ENCODE measurements around the gene YRDC. TPM values are rescaled to one million over a fixed set of nuclear protein-coding genes. Genes with fewer than 3 reads are reported as not detected.

YRDC gene
- total RNA-seq, 2 experiments from 2014 or later, result 12.0 to 13.8 TPM

DNA sequence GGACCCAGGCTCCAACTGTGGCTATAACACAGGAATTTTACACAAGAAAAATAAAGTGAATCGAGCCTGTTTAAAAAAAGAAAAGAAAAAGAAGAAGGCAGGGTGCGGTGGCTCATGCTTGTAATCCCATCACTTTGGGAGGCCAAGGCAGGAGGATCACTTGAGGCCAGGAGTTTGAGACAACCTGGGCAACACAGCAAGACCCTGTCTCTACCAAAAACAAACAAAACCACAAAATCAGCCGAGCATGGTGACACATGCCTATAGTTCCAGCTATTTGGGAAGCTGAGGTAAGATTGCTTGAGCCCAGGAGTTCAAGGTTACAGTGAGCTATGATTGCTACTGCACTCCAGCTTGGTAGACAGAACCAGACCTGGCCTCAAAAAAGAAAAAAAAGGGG is 33.6 kb upstream of the YRDC start:
- Mint-ChIP-seq H3K27me3 (no peaks in the 10 kb centered on the region), H3K9me3 (no peaks in the 10 kb centered on the region), H3K27ac (no peak overlapping the region), H3K4me1 (peaks cover 24% of the 10 kb centered on the region), H3K36me3 (ENCODE audit: low read depth) (peaks cover 37% of the 10 kb centered on the region), H3K4me3 (no peak overlapping the region)
- ChIA-PET CTCF (interaction anchor here (1.9 kb wide), 1 partner anchor 9 kb away, joined by 7 read pairs; no protein-coding TSS in a partner anchor), POLR2A (no interaction called here)
- DNase-seq, result no peak

DNA sequence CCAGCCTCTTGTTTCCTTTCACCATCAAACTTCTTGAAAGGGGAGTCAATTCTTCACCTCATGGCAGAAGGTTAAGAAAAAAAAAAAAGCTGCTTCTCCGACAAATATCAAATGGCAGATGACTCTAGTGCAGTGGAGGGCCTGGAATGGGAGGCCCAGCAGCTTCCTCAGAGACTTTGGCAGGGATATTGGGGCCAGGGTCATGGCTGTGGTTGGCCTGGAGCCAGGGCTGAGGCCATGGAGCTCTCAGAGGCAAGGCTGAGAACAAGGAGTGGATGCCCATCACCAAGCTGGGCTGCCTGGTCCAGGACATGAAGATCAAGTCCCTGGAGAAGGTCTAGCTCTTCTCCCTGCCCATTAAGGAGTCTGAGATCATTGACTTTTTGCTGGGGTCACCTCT is 32.7 kb upstream of the YRDC start:
- DNase-seq, result no peak
- POLR2A ChIA-PET, result no interaction called here
- H3K4me1 Mint-ChIP-seq, result peaks cover 15% of the 10 kb centered on the region

DNA sequence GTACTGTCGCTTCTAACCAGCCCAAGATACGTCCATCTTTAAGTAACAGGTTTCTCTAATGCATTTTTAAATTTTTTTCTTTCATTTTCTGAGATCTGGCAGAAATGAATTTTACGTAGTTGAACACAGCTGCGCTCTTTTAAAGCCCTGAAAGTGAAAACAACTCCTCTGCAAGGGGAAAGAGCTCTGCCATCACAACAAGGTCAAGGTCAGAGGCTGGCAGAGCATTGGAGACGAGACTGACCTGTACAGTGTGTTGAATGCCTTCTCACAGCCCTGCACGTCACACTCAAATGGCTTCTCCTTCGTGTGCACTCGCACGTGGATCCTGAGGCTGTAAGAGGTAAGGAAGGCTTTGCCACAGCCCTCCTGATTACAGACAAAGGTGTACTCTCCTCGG is 31.7 kb upstream of the YRDC start:
- Mint-ChIP-seq H3K36me3 (ENCODE audit: low read depth) (peaks cover 31% of the 10 kb centered on the region), H3K4me1 (peaks cover 8% of the 10 kb centered on the region), H3K9me3 (no peaks in the 10 kb centered on the region), H3K27ac (no peak overlapping the region), H3K27me3 (no peaks in the 10 kb centered on the region), H3K4me3 (no peak overlapping the region)
- ChIA-PET POLR2A (no interaction called here), CTCF (interaction anchor here (1.9 kb wide), 1 partner anchor 20 kb away, joined by 9 read pairs; the partner anchor contains the start of gene MTF1)
- DNase-seq, result no peak

More for the DNA sequence above, 32.7 kb upstream of the YRDC start:
- H3K27me3 Mint-ChIP-seq, result no peaks in the 10 kb centered on the region
- CTCF ChIA-PET, result interaction anchor here (0.6 to 1.9 kb wide), 5 partner anchors 10 to 158 kb away, joined by 4 to 9 read pairs (median 6); partner anchors contain the start of gene MTF1
- peaks cover 36% of the 10 kb centered on the region for H3K36me3 Mint-ChIP-seq (ENCODE audit: low read depth)
- no peak overlapping the region for H3K4me3 Mint-ChIP-seq
- no peak overlapping the region for H3K27ac Mint-ChIP-seq
- no peaks in the 10 kb centered on the region for H3K9me3 Mint-ChIP-seq

- Mint-ChIP-seq H3K27ac (no peak overlapping the region), H3K27me3 (no peaks in the 10 kb centered on the region), H3K9me3 (no peaks in the 10 kb centered on the region), H3K4me1 (no peaks in the 10 kb centered on the region), H3K36me3 (ENCODE audit: low read depth) (peaks cover 39% of the 10 kb centered on the region), H3K4me3 (no peak overlapping the region)
- POLR2A ChIA-PET, result interaction anchor here (0.6 kb wide), 1 partner anchor 1299 kb away, joined by 3 read pairs; no protein-coding TSS in a partner anchor
- DNase-seq, result no peak
- CTCF ChIA-PET, result no interaction called here
These were observed 28.8 kb upstream of the YRDC start for GRCh38 chr1:37836788-37837187.

GRCh38 chr1:37831809-37832208 is 23.8 kb upstream of the YRDC start:
- CTCF ChIA-PET, result interaction anchor here (1.4 kb wide), 1 partner anchor 9 kb away, joined by 3 read pairs; no protein-coding TSS in a partner anchor
- Mint-ChIP-seq H3K27ac (no peak overlapping the region), H3K4me1 (no peaks in the 10 kb centered on the region), H3K4me3 (no peak overlapping the region), H3K27me3 (no peaks in the 10 kb centered on the region), H3K36me3 (ENCODE audit: low read depth) (peaks cover 33% of the 10 kb centered on the region), H3K9me3 (no peaks in the 10 kb centered on the region)
- DNase-seq, result no peak
- POLR2A ChIA-PET, result no interaction called here

DNA sequence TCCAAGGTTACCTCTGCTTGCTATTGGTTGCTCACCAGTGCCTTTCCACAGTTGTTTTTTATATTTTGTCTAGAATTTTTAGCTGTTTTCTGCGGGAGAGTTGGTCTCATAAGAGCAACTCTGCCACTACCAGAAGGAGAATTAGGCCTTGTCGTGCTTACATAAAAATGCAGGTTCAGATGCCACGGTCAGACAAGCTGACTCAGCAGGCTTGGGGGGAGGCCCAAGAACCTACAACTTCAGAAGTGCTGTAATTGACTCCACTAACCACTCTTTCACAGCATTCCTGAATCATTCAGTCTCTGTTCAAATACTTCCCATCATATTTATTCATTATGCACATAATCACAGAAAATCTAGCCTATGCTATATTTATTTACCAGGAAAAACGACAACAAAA is 23.1 kb upstream of the YRDC start:
- ChIA-PET CTCF (interaction anchor here (0.7 to 1.4 kb wide), 2 partner anchors 8 to 14 kb away, joined by 3 read pairs; no protein-coding TSS in a partner anchor), POLR2A (no interaction called here)
- no peaks in the 10 kb centered on the region for H3K4me1 Mint-ChIP-seq
- H3K27me3 Mint-ChIP-seq, result no peaks in the 10 kb centered on the region
- no peak for DNase-seq
- no peak overlapping the region for H3K27ac Mint-ChIP-seq
- no peak overlapping the region for H3K4me3 Mint-ChIP-seq
- H3K9me3 Mint-ChIP-seq, result no peaks in the 10 kb centered on the region
- H3K36me3 Mint-ChIP-seq (ENCODE audit: low read depth), result peaks cover 33% of the 10 kb centered on the region

DNA sequence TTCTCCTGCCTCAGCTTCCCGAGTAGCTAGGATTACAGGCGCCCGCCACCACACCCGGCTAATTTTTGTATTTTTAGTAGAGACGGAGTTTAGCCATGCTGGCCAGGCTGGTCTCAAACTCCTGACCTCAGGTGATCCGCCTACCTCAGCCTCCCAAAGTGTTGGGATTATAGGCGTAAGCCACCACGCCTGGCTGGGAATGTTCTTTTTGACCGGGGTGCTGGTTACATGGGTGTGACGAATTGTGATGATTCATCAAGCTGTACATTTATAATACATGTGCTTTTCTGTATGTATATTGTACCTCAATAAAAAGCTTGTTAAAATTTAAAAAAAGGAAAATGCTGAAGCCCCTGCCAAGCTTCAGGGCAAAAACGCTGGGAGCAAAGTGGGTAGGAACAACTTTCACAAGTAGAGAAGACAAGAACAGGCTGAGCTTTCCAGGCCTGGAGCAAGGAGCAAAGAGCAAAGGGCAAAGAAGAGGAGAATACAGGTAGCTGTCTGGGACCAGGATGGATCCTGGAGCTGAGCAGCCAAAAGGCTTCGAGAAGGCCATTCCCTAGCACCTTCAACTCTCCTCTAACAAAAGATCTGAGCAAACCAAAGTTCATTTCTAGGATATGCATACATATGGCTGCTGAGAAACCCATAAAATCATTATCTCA is 20.5 kb upstream of the YRDC start:
- H3K4me1 Mint-ChIP-seq, result peaks cover 2% of the 10 kb centered on the region
- no peaks in the 10 kb centered on the region for H3K9me3 Mint-ChIP-seq
- no peak for DNase-seq
- peaks cover 27% of the 10 kb centered on the region for H3K36me3 Mint-ChIP-seq (ENCODE audit: low read depth)
- no peak overlapping the region for H3K4me3 Mint-ChIP-seq
- no peak overlapping the region for H3K27ac Mint-ChIP-seq
- ChIA-PET CTCF (interaction anchor here (1.6 kb wide), 1 partner anchor 13 kb away, joined by 3 read pairs; no protein-coding TSS in a partner anchor), POLR2A (no interaction called here)
- H3K27me3 Mint-ChIP-seq, result no peaks in the 10 kb centered on the region

GRCh38 chr1:37825506-37825905 is 17.5 kb upstream of the YRDC start:
- Mint-ChIP-seq H3K27me3 (no peaks in the 10 kb centered on the region), H3K36me3 (ENCODE audit: low read depth) (peaks cover 35% of the 10 kb centered on the region), H3K27ac (no peak overlapping the region), H3K4me3 (no peak overlapping the region), H3K9me3 (no peaks in the 10 kb centered on the region), H3K4me1 (peaks cover 4% of the 10 kb centered on the region)
- no peak for DNase-seq
- POLR2A ChIA-PET, result no interaction called here
- CTCF ChIA-PET, result no interaction called here

GRCh38 chr1:37824001-37824400 is 16.0 kb upstream of the YRDC start:
- POLR2A ChIA-PET, result no interaction called here
- Mint-ChIP-seq H3K9me3 (no peaks in the 10 kb centered on the region), H3K27me3 (no peaks in the 10 kb centered on the region), H3K4me3 (no peak overlapping the region), H3K27ac (no peak overlapping the region), H3K36me3 (ENCODE audit: low read depth) (peaks cover 37% of the 10 kb centered on the region), H3K4me1 (peaks cover 4% of the 10 kb centered on the region)
- no peak for DNase-seq
- CTCF ChIA-PET, result no interaction called here

- H3K36me3 Mint-ChIP-seq (ENCODE audit: low read depth), result peaks cover 34% of the 10 kb centered on the region
- H3K9me3 Mint-ChIP-seq, result no peaks in the 10 kb centered on the region
- ChIA-PET POLR2A (no interaction called here), CTCF (interaction anchor here (0.8 to 1.7 kb wide), 3 partner anchors 8 to 201 kb away, joined by 3 to 4 read pairs (median 3); partner anchors contain the start of gene MTF1)
- no peak for DNase-seq
- no peaks in the 10 kb centered on the region for H3K27me3 Mint-ChIP-seq
- peaks cover 4% of the 10 kb centered on the region for H3K4me1 Mint-ChIP-seq
- peak overlapping the region; percentile 25 for H3K27ac Mint-ChIP-seq
- H3K4me3 Mint-ChIP-seq, result no peak overlapping the region
These were observed 15.2 kb upstream of the YRDC start for GRCh38 chr1:37822906-37823815.

DNA sequence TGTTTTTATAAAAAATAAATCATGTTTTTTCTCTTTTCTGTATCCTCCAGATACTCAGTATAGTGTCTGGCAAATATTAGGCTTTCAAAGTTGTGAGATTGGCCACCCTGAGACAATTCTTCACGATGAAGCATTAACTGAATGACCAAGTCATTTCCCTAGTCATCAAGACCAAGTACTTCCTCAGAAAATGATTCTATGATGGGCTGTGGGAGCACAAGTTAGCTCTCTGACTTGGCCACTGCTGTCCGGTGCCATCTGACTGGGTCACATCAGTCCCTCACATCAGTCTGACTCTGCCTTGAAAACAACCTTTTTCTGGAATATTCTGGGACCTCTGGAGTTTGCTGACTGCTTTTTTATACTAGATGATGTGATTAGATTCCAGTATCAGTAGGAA is 13.5 kb upstream of the YRDC start:
- Mint-ChIP-seq H3K4me3 (no peak overlapping the region), H3K9me3 (no peaks in the 10 kb centered on the region), H3K4me1 (peaks cover 4% of the 10 kb centered on the region), H3K36me3 (ENCODE audit: low read depth) (peaks cover 31% of the 10 kb centered on the region), H3K27me3 (no peaks in the 10 kb centered on the region), H3K27ac (no peak overlapping the region)
- DNase-seq, result no peak
- ChIA-PET CTCF (no interaction called here), POLR2A (no interaction called here)

DNA sequence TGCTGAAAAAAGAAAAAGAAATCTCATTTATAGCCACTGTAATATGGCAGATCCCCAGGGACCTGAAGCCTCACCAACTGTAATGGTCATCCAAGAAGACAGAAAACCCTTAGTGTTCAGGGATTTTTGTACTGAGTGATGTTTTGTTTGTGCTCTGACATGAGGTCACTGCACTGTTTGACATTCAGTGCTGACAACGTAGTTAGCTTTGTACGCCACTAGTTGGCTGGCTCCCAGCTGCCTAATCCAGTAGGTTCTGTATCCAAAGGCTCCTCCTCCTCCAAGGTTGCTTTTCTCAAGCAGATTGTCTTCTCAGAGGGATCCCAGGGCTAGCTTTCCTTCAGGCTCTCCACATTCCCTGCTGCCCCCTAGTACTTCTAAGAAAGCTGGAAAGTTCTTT is 9.5 kb upstream of the YRDC start:
- no peak for DNase-seq
- CTCF ChIA-PET, result interaction anchor here (0.6 to 1.1 kb wide), 3 partner anchors 14 to 34 kb away, joined by 3 read pairs; no protein-coding TSS in a partner anchor
- no peaks in the 10 kb centered on the region for H3K27me3 Mint-ChIP-seq
- H3K36me3 Mint-ChIP-seq (ENCODE audit: low read depth), result peaks cover 26% of the 10 kb centered on the region
- H3K27ac Mint-ChIP-seq, result peak overlapping the region; percentile 19
- POLR2A ChIA-PET, result interaction anchor here (0.6 kb wide), 1 partner anchor 192 kb away, joined by 3 read pairs; no protein-coding TSS in a partner anchor
- no peaks in the 10 kb centered on the region for H3K4me1 Mint-ChIP-seq
- no peaks in the 10 kb centered on the region for H3K9me3 Mint-ChIP-seq
- no peak overlapping the region for H3K4me3 Mint-ChIP-seq

GRCh38 chr1:37814252-37814651 is 6.2 kb upstream of the YRDC start:
- ChIA-PET CTCF (no interaction called here), POLR2A (no interaction called here)
- DNase-seq, result no peak
- Mint-ChIP-seq H3K4me1 (peaks cover 16% of the 10 kb centered on the region), H3K9me3 (no peaks in the 10 kb centered on the region), H3K27me3 (no peaks in the 10 kb centered on the region), H3K4me3 (no peak overlapping the region), H3K36me3 (ENCODE audit: low read depth) (peaks cover 11% of the 10 kb centered on the region), H3K27ac (no peak overlapping the region)
